H1 (cell line): ENCODE results near the gene APBA2. TPM values are rescaled to one million over a fixed set of nuclear protein-coding genes. Genes with fewer than 3 reads are reported as not detected.

ENCODE experiments used
- CTCF ChIA-PET: fragments of 300-600 bp; sonication (Branson Sonifier 250); formaldehyde crosslinking; loops from one replicate; lab custom pipeline; 2021; ENCODE audit not compliant: partially characterized antibody; lab: Charles Lee
- POLR2A ChIA-PET: fragments of 300-600 bp; sonication (Branson Sonifier 250); formaldehyde crosslinking; loops from one replicate; lab custom pipeline; 2021; ENCODE audit warnings: inconsistent platforms; ENCODE audit not compliant: partially characterized antibody; lab: Charles Lee
- DNase-seq, 2 experiments: peaks; one replicate each; pipeline versions ENCODE4 v3.0.0 to v3.0.0-alpha.2; 2010 to 2022; ENCODE audit warnings: low spot score in 2 of 2, low read depth in 1 of 2, mixed read lengths in 1 of 2
- FAIRE-seq: peaks from 2 replicates; lab custom pipeline; 2011; peaks lifted over from hg19 to GRCh38; lab: Jason Lieb, UNC
- H2AFZ ChIP-seq: 2 replicates; pipeline ENCODE4 v1.8.1; 2012; ENCODE audit warnings: low read length, inconsistent platforms
- H2AK5ac ChIP-seq: 2 replicates; pipeline ENCODE4 v1.6.1; 2013; ENCODE audit warnings: low read depth, low read length
- H2BK120ac ChIP-seq: replicated peaks from 2 replicates; pipeline ENCODE3; 2013; ENCODE audit warnings: low read depth, low read length, inconsistent platforms
- H2BK12ac ChIP-seq: 2 replicates; pipeline ENCODE4 v1.6.1; 2013; ENCODE audit warnings: low read depth, low read length
- H2BK15ac ChIP-seq: 2 replicates; pipeline ENCODE4 v1.6.1; 2013; ENCODE audit warnings: low read length
- H2BK20ac ChIP-seq: 2 replicates; pipeline ENCODE4 v1.6.1; 2013; ENCODE audit warnings: low read length
- H2BK5ac ChIP-seq: 2 replicates; pipeline ENCODE4 v1.6.1; 2013; ENCODE audit warnings: low read depth, low read length
- H3K14ac ChIP-seq: 2 replicates; pipeline ENCODE4 v1.6.1; 2013; ENCODE audit warnings: inconsistent platforms; ENCODE audit not compliant: insufficient read length
- H3K18ac ChIP-seq: 2 replicates; pipeline ENCODE4 v1.6.1; 2013; ENCODE audit warnings: low read length; ENCODE audit errors: extremely low read depth
- H3K23ac ChIP-seq: 2 replicates; pipeline ENCODE4 v1.6.1; 2013; ENCODE audit warnings: inconsistent platforms; ENCODE audit not compliant: insufficient read length
- H3K23me2 ChIP-seq: 2 replicates; pipeline ENCODE4 v1.6.1; 2013; ENCODE audit warnings: low read depth, low read length
- H3K27ac ChIP-seq: 2 replicates; pipeline ENCODE4 v1.6.1; 2011; ENCODE audit warnings: low read depth, low read length, inconsistent platforms
- H3K27me3 ChIP-seq, 4 experiments: replicated peaks in 1 of 4; 1 replicate in 1 of 4; 2 replicates in 3 of 4; pipeline versions ENCODE4 v1.6.1 to v1.8.1; 2011 to 2013; ENCODE audit warnings: low read length in 3 of 4, mild to moderate bottlenecking in 3 of 4, inconsistent platforms in 2 of 4, mixed read lengths in 2 of 4, moderate library complexity in 1 of 4; ENCODE audit not compliant: control insufficient read depth in 3 of 4, insufficient read depth in 3 of 4; ENCODE audit errors: extremely low read depth in 1 of 4
- H3K36me3 ChIP-seq, 4 experiments: 2 replicates each; pipeline versions ENCODE4 v1.6.1 to v1.8.1; 2011 to 2013; ENCODE audit warnings: mild to moderate bottlenecking in 4 of 4, low read length in 3 of 4, moderate library complexity in 2 of 4, control low read depth in 1 of 4, inconsistent platforms in 1 of 4; ENCODE audit not compliant: insufficient read depth in 4 of 4, control insufficient read depth in 2 of 4
- H3K4ac ChIP-seq: replicated peaks from 2 replicates; pipeline ENCODE3; 2013; ENCODE audit warnings: low read length, low read depth, mixed read lengths, inconsistent platforms; ENCODE audit not compliant: insufficient read length
- H3K4me1 ChIP-seq, 4 experiments: replicated peaks in 1 of 4; 1 replicate in 1 of 4; 2 replicates in 3 of 4; pipeline versions ENCODE4 v1.6.1 to v1.8.1; 2011 to 2013; ENCODE audit warnings: low read length in 3 of 4, inconsistent platforms in 2 of 4, mixed read lengths in 1 of 4; ENCODE audit not compliant: insufficient read depth in 4 of 4, control insufficient read depth in 3 of 4
- H3K4me2 ChIP-seq, 2 experiments: 2 replicates each; pipeline versions ENCODE4 v1.6.1 to v1.8.1; 2011 to 2013; ENCODE audit warnings: low read depth in 2 of 2, low read length in 2 of 2, control low read depth in 1 of 2, inconsistent platforms in 1 of 2, mild to moderate bottlenecking in 1 of 2; ENCODE audit not compliant: insufficient read depth in 1 of 2
- H3K4me3 ChIP-seq, 4 experiments: fragments of 200-600, 300-600 bp in 1 of 4; sonication (generic), shearing (Covaris generic), sonication (Bioruptor Twin) in 1 of 4; 2 replicates each; pipeline versions ENCODE4 v1.5.1 to v1.8.1; 2011 to 2016; ENCODE audit warnings: low read length in 4 of 4, low read depth in 3 of 4, control low read depth in 2 of 4, inconsistent platforms in 2 of 4, mild to moderate bottlenecking in 2 of 4, mixed read lengths in 1 of 4, moderate library complexity in 1 of 4; ENCODE audit not compliant: insufficient read depth in 2 of 4; ENCODE audit errors: extremely low read depth in 1 of 4
- H3K56ac ChIP-seq: replicated peaks from 2 replicates; pipeline ENCODE3; 2013; ENCODE audit warnings: low read depth, mild to moderate bottlenecking, mixed read lengths, low read length, inconsistent platforms; ENCODE audit not compliant: insufficient read length
- H3K79me1 ChIP-seq: 2 replicates; pipeline ENCODE4 v1.6.1; 2013; ENCODE audit warnings: low read depth, low read length, control low read depth
- H3K79me2 ChIP-seq, 2 experiments: 2 replicates each; pipeline versions ENCODE4 v1.6.1 to v1.8.1; 2012 to 2013; ENCODE audit warnings: low read length in 2 of 2, mild to moderate bottlenecking in 2 of 2, inconsistent platforms in 1 of 2; ENCODE audit not compliant: insufficient read depth in 2 of 2, control insufficient read depth in 1 of 2
- H3K9ac ChIP-seq, 4 experiments: replicated peaks in 1 of 4; 1 replicate in 1 of 4; 2 replicates in 3 of 4; pipeline versions ENCODE4 v1.6.1 to v1.8.1; 2011 to 2013; ENCODE audit warnings: low read depth in 3 of 4, low read length in 3 of 4, control low read depth in 2 of 4, mild to moderate bottlenecking in 2 of 4, moderate library complexity in 2 of 4, inconsistent platforms in 1 of 4; ENCODE audit errors: extremely low read depth in 1 of 4
- H3K9me3 ChIP-seq, 2 experiments: 2 replicates each; pipeline versions ENCODE4 v1.6.1 to v1.8.1; 2012 to 2013; ENCODE audit warnings: mild to moderate bottlenecking in 2 of 2, moderate library complexity in 2 of 2, control low read depth in 1 of 2, inconsistent platforms in 1 of 2, low read depth in 1 of 2, low read length in 1 of 2, mixed read lengths in 1 of 2; ENCODE audit not compliant: insufficient read depth in 2 of 2
- H4K20me1 ChIP-seq, 2 experiments: replicated peaks in 1 of 2; 2 replicates each; pipeline versions ENCODE3 to v1.8.1; 2011 to 2013; ENCODE audit warnings: inconsistent platforms in 2 of 2, low read length in 2 of 2, mild to moderate bottlenecking in 1 of 2; ENCODE audit not compliant: insufficient read depth in 2 of 2, control insufficient read depth in 1 of 2
- H4K5ac ChIP-seq: 2 replicates; pipeline ENCODE4 v1.6.1; 2013; ENCODE audit warnings: low read length, low read depth, mixed read lengths, inconsistent platforms; ENCODE audit not compliant: insufficient read length
- H4K8ac ChIP-seq: 2 replicates; pipeline ENCODE4 v1.8.0; 2013; ENCODE audit warnings: mild to moderate bottlenecking, moderate library complexity, low read length, inconsistent platforms; ENCODE audit not compliant: insufficient read depth; ENCODE audit errors: extremely low read depth
- H4K91ac ChIP-seq: replicated peaks from 2 replicates; pipeline ENCODE3; 2013; ENCODE audit warnings: low read length, mixed read lengths, inconsistent platforms; ENCODE audit not compliant: insufficient read length
- CHD1 ChIP-seq: IDR thresholded peaks from 2 replicates; pipeline ENCODE4 v1.6.1; 2012; ENCODE audit warnings: low read depth, low read length, improper control_type of control experiment
- EP300 ChIP-seq, 2 experiments: IDR thresholded peaks; 1 replicate in 1 of 2; 2 replicates in 1 of 2; pipeline ENCODE4 v1.6.1; 2011 to 2012; ENCODE audit warnings: low read depth in 2 of 2, low read length in 2 of 2, mild to moderate bottlenecking in 2 of 2, borderline replicate concordance in 1 of 2, inconsistent platforms in 1 of 2, moderate library complexity in 1 of 2
- PHF8 ChIP-seq: fragments of 200-600 bp; sonication (generic); conservative IDR thresholded peaks from 2 replicates; pipeline ENCODE4 v1.7.1; 2012; ENCODE audit warnings: low read depth, mild to moderate bottlenecking, inconsistent platforms, low read length, moderate library complexity
- SIN3A ChIP-seq, 2 experiments: IDR thresholded peaks in 1 of 2; conservative IDR thresholded peaks in 1 of 2; 2 replicates each; pipeline ENCODE4 v1.6.1; 2011 to 2012; ENCODE audit warnings: low read length in 2 of 2, improper control_type of control experiment in 1 of 2, low read depth in 1 of 2, mild to moderate bottlenecking in 1 of 2
- SIRT6 ChIP-seq: IDR thresholded peaks from one replicate; pipeline ENCODE4 v1.7.1; 2012; ENCODE audit warnings: low read length, inconsistent platforms
- SP4 ChIP-seq: IDR thresholded peaks from 2 replicates; pipeline ENCODE4 v1.6.1; 2012; ENCODE audit warnings: low read length, inconsistent platforms
- WGBS, 2 experiments: shearing (Covaris generic) in 1 of 2; methylation state at CpG; one replicate each; pipeline versions ENCODE4 v1.1.6 to v1.1.7; 2013 to 2015; ENCODE audit warnings: low lambda C conversion rate in 2 of 2, mixed read lengths in 2 of 2, inconsistent platforms in 1 of 2, low coverage in 1 of 2, missing lambda C conversion rate in 1 of 2; ENCODE audit not compliant: insufficient replicate concordance in 2 of 2, insufficient coverage in 1 of 2, insufficient read length in 1 of 2; ENCODE audit errors: extremely low coverage in 1 of 2, missing lambda C conversion rate in 1 of 2; 5-methylcytosine and 5-hydroxymethylcytosine counted together
- polyA plus RNA-seq, 7 experiments: library from polyadenylated mRNA; depleted of rRNA in 3 of 7; stranded (reverse) in 5 of 7; unstranded in 2 of 7; fragments of >200 nt in 5 of 7; fragments of 200-250 nt in 2 of 7; gene quantifications; 1 replicate in 5 of 7; 2 replicates in 1 of 7; 4 replicates in 1 of 7; pipeline versions ENCODE4 v1.2.1 to v1.2.3, GENCODE V29; 2011 to 2013; ENCODE audit warnings: missing spikeins in 2 of 7, mixed read lengths in 2 of 7
- total RNA-seq: library from RNA; stranded (reverse); fragmentation: NEBNext Ultra II Directional; extraction: Animal tissue kit (Norgen Biotek cat#: 25700); gene quantifications from 2 replicates; pipeline ENCODE4 v1.2.1, GENCODE V29; 2021

The APBA2 gene
- total and polyA plus RNA-seq, 2 of the 8 experiments (the other 6 are each of a cell fraction or from before 2014, with no cell fraction given) = 15.5 to 19.0 TPM

- H3K9me3 ChIP-seq = no peaks in the 10 kb centered on the region
- no peak overlapping the region for H3K14ac ChIP-seq
- H3K4me3 ChIP-seq = no peak overlapping the region
- no peak overlapping the region for H3K56ac ChIP-seq
- no peak overlapping the region for H3K4ac ChIP-seq
- H3K36me3 ChIP-seq = no peaks in the 10 kb centered on the region
- no peak overlapping the region for H3K27ac ChIP-seq
- no peak overlapping the region for H3K9ac ChIP-seq
- no peaks in the 10 kb centered on the region for H3K79me1 ChIP-seq
- no peaks in the 10 kb centered on the region for H4K20me1 ChIP-seq
- H2BK15ac ChIP-seq = no peak overlapping the region
- H4K91ac ChIP-seq = no peak overlapping the region
- no peak overlapping the region for H4K5ac ChIP-seq
- no peak overlapping the region for H3K18ac ChIP-seq
- no peak for TF ChIP-seq PHF8
- no peak for TF ChIP-seq EP300 (IDR thresholded peaks at IDR 0.05; ENCODE audit: borderline replicate concordance in 1 of 2, low read depth in 2 of 2, low read length in 2 of 2)
- no peak for TF ChIP-seq SIRT6
- TF ChIP-seq CHD1 = no peak
- TF ChIP-seq SIN3A (conservative IDR thresholded peaks at IDR 0.05 in 1 of 2, IDR thresholded peaks at IDR 0.05 in 1 of 2; ENCODE audit: low read depth in 1 of 2, low read length in 2 of 2) = no peak
- no peak for TF ChIP-seq SP4
- no peak overlapping the region for H3K23ac ChIP-seq
- peaks cover 3 to 7% (median 5%) of the 10 kb centered on the region in 4 experiments; a peak in 6 of 7 replicates for H3K4me1 ChIP-seq
- FAIRE-seq (no peak), DNase-seq (no peak)
- no peaks in the 10 kb centered on the region for H3K23me2 ChIP-seq
- H2AK5ac ChIP-seq = no peak overlapping the region
- no peak overlapping the region for H2BK20ac ChIP-seq
- H3K27me3 ChIP-seq = no peaks in the 10 kb centered on the region
- H2BK12ac ChIP-seq = no peak overlapping the region
- H2BK120ac ChIP-seq = no peak overlapping the region
- H2AFZ ChIP-seq = no peak overlapping the region
- no peak overlapping the region for H2BK5ac ChIP-seq
- H3K4me2 ChIP-seq = no peak overlapping the region
- CTCF ChIA-PET = interaction anchor here (0.6 to 5.0 kb wide), 5 partner anchors 8 to 95 kb away, joined by 3 to 46 read pairs (median 4); no protein-coding TSS in a partner anchor
- 90% methylated on average over 3 of the region's 3 CpGs; no CpG with 5 or more reads in 1 of the 2 experiments for whole genome bisulfite sequencing, 2 experiments
- POLR2A ChIA-PET = no interaction called here
- H4K8ac ChIP-seq = 0 out of 2 replicates have a peak overlapping the region, but pooled peaks have one; percentile 40
- no peaks in the 10 kb centered on the region for H3K79me2 ChIP-seq
These were observed 130.7 kb downstream of the APBA2 start for GRCh38 chr15:29016518-29016917.
